Central memory CD8-positive, alpha-beta T cell (primary cell): ENCODE measurements around the gene BARX1.
"Not testable (repeated sequence)": the region's sequence is repeated elsewhere in the genome, so short reads cannot be mapped to it uniquely, and the experiment has no call there.

Source experiments
- ATAC-seq: fragments of 150-1000 bp; cut with Tn5 transposase; replicated peaks from 2 replicates; pipeline ENCODE4 v1.10.0; 2022; ENCODE audit warnings: mild to moderate bottlenecking, moderate FRiP score, moderate number of reproducible peaks; ENCODE audit not compliant: poor library complexity, severe bottlenecking; ENCODE audit errors: extremely low read depth
- DNase-seq, 2 donors: peaks; one replicate each; pipeline ENCODE4 v3.0.0; 2021; ENCODE audit warnings: low spot score in 2 of 2
- H3K27ac Mint-ChIP-seq: one replicate; pipeline ENCODE4 v1.8.0; 2022; ENCODE audit warnings: low read depth, mild to moderate bottlenecking, moderate library complexity, mixed read lengths
- H3K27me3 Mint-ChIP-seq: one replicate; pipeline ENCODE4 v1.8.0; 2022; ENCODE audit warnings: mixed read lengths
- H3K36me3 Mint-ChIP-seq: one replicate; pipeline ENCODE4 v1.8.0; 2022; ENCODE audit warnings: mild to moderate bottlenecking, moderate library complexity, mixed read lengths; ENCODE audit not compliant: insufficient read depth
- H3K4me1 Mint-ChIP-seq: one replicate; pipeline ENCODE4 v1.8.0; 2022; ENCODE audit warnings: mixed read lengths
- H3K4me3 Mint-ChIP-seq: one replicate; pipeline ENCODE4 v1.8.0; 2022; ENCODE audit warnings: mild to moderate bottlenecking, moderate library complexity, mixed read lengths
- H3K9me3 Mint-ChIP-seq: one replicate; pipeline ENCODE4 v1.8.0; 2022; ENCODE audit warnings: mixed read lengths

BARX1 gene

GRCh38 chr9:93978551-93978950 is 23.4 kb upstream of the BARX1 start:
- Mint-ChIP-seq H3K4me1 (no peaks in the 10 kb centered on the region), H3K27me3 (peaks cover 63% of the 10 kb centered on the region), H3K27ac (no peak overlapping the region), H3K9me3 (no peaks in the 10 kb centered on the region), H3K4me3 (no peak overlapping the region), H3K36me3 (no peaks in the 10 kb centered on the region)
- no peak for DNase-seq
- no peak for ATAC-seq

GRCh38 chr9:93976973-93977372 is 21.8 kb upstream of the BARX1 start:
- Mint-ChIP-seq H3K9me3 (no peaks in the 10 kb centered on the region), H3K27me3 (peaks cover 47% of the 10 kb centered on the region), H3K27ac (no peak overlapping the region), H3K4me1 (no peaks in the 10 kb centered on the region), H3K4me3 (no peak overlapping the region), H3K36me3 (no peaks in the 10 kb centered on the region)
- no peak for ATAC-seq
- DNase-seq, result no peak

GRCh38 chr9:93976081-93976480 is 20.9 kb upstream of the BARX1 start:
- ATAC-seq (no peak), DNase-seq (no peak)
- H3K36me3 Mint-ChIP-seq, result no peaks in the 10 kb centered on the region
- no peak overlapping the region for H3K4me3 Mint-ChIP-seq
- H3K27me3 Mint-ChIP-seq, result peaks cover 38% of the 10 kb centered on the region
- H3K4me1 Mint-ChIP-seq, result no peaks in the 10 kb centered on the region
- no peaks in the 10 kb centered on the region for H3K9me3 Mint-ChIP-seq
- no peak overlapping the region for H3K27ac Mint-ChIP-seq

- H3K27me3 Mint-ChIP-seq, result peaks cover 37% of the 10 kb centered on the region
- ATAC-seq, result no peak
- no peaks in the 10 kb centered on the region for H3K36me3 Mint-ChIP-seq
- H3K4me3 Mint-ChIP-seq, result no peak overlapping the region
- no peaks in the 10 kb centered on the region for H3K9me3 Mint-ChIP-seq
- no peaks in the 10 kb centered on the region for H3K4me1 Mint-ChIP-seq
- no peak for DNase-seq
- H3K27ac Mint-ChIP-seq, result no peak overlapping the region
These were observed 20.1 kb upstream of the BARX1 start for GRCh38 chr9:93975262-93975661.

- H3K4me1 Mint-ChIP-seq, result no peaks in the 10 kb centered on the region
- H3K4me3 Mint-ChIP-seq, result no peak overlapping the region
- peaks cover 35% of the 10 kb centered on the region for H3K27me3 Mint-ChIP-seq
- H3K9me3 Mint-ChIP-seq, result no peaks in the 10 kb centered on the region
- H3K27ac Mint-ChIP-seq, result no peak overlapping the region
- no peak for DNase-seq
- no peak for ATAC-seq
- H3K36me3 Mint-ChIP-seq, result no peaks in the 10 kb centered on the region
These were observed 19.0 kb upstream of the BARX1 start for GRCh38 chr9:93974151-93974550.

- not testable (repeated sequence) for H3K27ac Mint-ChIP-seq, DNase-seq, H3K36me3 Mint-ChIP-seq, ATAC-seq, H3K4me3 Mint-ChIP-seq, H3K9me3 Mint-ChIP-seq, H3K4me1 Mint-ChIP-seq
- peaks cover 20% of the 10 kb centered on the region for H3K27me3 Mint-ChIP-seq
These were observed 17.5 kb upstream of the BARX1 start for GRCh38 chr9:93972655-93973054.

- Mint-ChIP-seq H3K4me1 (no peaks in the 10 kb centered on the region), H3K9me3 (no peaks in the 10 kb centered on the region), H3K27ac (no peak overlapping the region), H3K4me3 (no peak overlapping the region), H3K27me3 (peaks cover 32% of the 10 kb centered on the region), H3K36me3 (no peaks in the 10 kb centered on the region)
- ATAC-seq, result no peak
- DNase-seq, result no peak
These were observed 14.1 kb upstream of the BARX1 start for GRCh38 chr9:93969328-93969661.

- H3K4me1 Mint-ChIP-seq, result no peaks in the 10 kb centered on the region
- DNase-seq (peak in 1 of 2 donors; percentile 6), ATAC-seq (no peak)
- H3K9me3 Mint-ChIP-seq, result no peaks in the 10 kb centered on the region
- no peak overlapping the region for H3K27ac Mint-ChIP-seq
- H3K27me3 Mint-ChIP-seq, result peaks cover 35% of the 10 kb centered on the region
- no peaks in the 10 kb centered on the region for H3K36me3 Mint-ChIP-seq
- no peak overlapping the region for H3K4me3 Mint-ChIP-seq
These were observed 13.5 kb upstream of the BARX1 start for GRCh38 chr9:93968451-93969327.

- ATAC-seq (no peak), DNase-seq (peak in 1 of 2 donors; percentile 3)
- Mint-ChIP-seq H3K27me3 (peaks cover 44% of the 10 kb centered on the region), H3K36me3 (no peaks in the 10 kb centered on the region), H3K4me3 (no peak overlapping the region), H3K4me1 (peaks cover 7% of the 10 kb centered on the region), H3K27ac (no peak overlapping the region), H3K9me3 (no peaks in the 10 kb centered on the region)
These were observed 12.1 kb upstream of the BARX1 start for GRCh38 chr9:93967020-93967803.

GRCh38 chr9:93965830-93966577 is 10.8 kb upstream of the BARX1 start:
- Mint-ChIP-seq H3K27me3 (peaks cover 54% of the 10 kb centered on the region), H3K36me3 (no peaks in the 10 kb centered on the region), H3K4me1 (peaks cover 10% of the 10 kb centered on the region), H3K27ac (no peak overlapping the region), H3K9me3 (no peaks in the 10 kb centered on the region), H3K4me3 (no peak overlapping the region)
- peak in 1 of 2 donors; percentile 6 for DNase-seq
- ATAC-seq, result no peak

- ATAC-seq (no peak), DNase-seq (peak in 1 of 2 donors; percentile 11)
- H3K4me3 Mint-ChIP-seq, result no peak overlapping the region
- H3K4me1 Mint-ChIP-seq, result peaks cover 19% of the 10 kb centered on the region
- no peak overlapping the region for H3K27ac Mint-ChIP-seq
- peaks cover 59% of the 10 kb centered on the region for H3K27me3 Mint-ChIP-seq
- H3K9me3 Mint-ChIP-seq, result no peaks in the 10 kb centered on the region
- no peaks in the 10 kb centered on the region for H3K36me3 Mint-ChIP-seq
These were observed 9.5 kb upstream of the BARX1 start for GRCh38 chr9:93964685-93965084.

- Mint-ChIP-seq H3K4me3 (no peak overlapping the region), H3K36me3 (no peaks in the 10 kb centered on the region), H3K27ac (no peak overlapping the region), H3K9me3 (no peaks in the 10 kb centered on the region), H3K27me3 (peaks cover 62% of the 10 kb centered on the region), H3K4me1 (peaks cover 24% of the 10 kb centered on the region)
- ATAC-seq, result no peak
- DNase-seq, result no peak
These were observed 8.8 kb upstream of the BARX1 start for GRCh38 chr9:93963969-93964368.
